Amniotic epithelial cell (primary cell): Measurements from ENCODE around the gene LTO1.
"Not testable (repeated sequence)": the region's sequence is repeated elsewhere in the genome, so short reads cannot be mapped to it uniquely, and the experiment has no call there.

Source experiments
- DNase-seq: peaks from one replicate; pipeline ENCODE4 v3.0.0-alpha.2; 2010; ENCODE audit warnings: low read depth

Gene LTO1

GRCh38 chr11:69634590-69634989 lies 40.6 kb downstream of the LTO1 start:
- DNase-seq, result no peak

- no peak for DNase-seq
These were observed 41.1 kb downstream of the LTO1 start for GRCh38 chr11:69634069-69634468.

GRCh38 chr11:69632900-69633299 lies 42.3 kb downstream of the LTO1 start:
- no peak for DNase-seq

GRCh38 chr11:69630424-69630823 lies 44.7 kb downstream of the LTO1 start:
- DNase-seq, result no peak

GRCh38 chr11:69630017-69630416 lies 45.1 kb downstream of the LTO1 start:
- DNase-seq, result no peak

- no peak for DNase-seq
These were observed 47.6 kb downstream of the LTO1 start for GRCh38 chr11:69627551-69627950.

- no peak for DNase-seq
These were observed 49.7 kb downstream of the LTO1 start for GRCh38 chr11:69625476-69625875.

- DNase-seq, result no peak
These were observed 50.9 kb downstream of the LTO1 start for GRCh38 chr11:69624293-69624692.

GRCh38 chr11:69622097-69622681 lies 53.0 kb downstream of the LTO1 start:
- not testable (repeated sequence) for DNase-seq

- no peak for DNase-seq
These were observed 54.4 kb downstream of the LTO1 start for GRCh38 chr11:69620683-69621290.

GRCh38 chr11:69618237-69618636 lies 56.9 kb downstream of the LTO1 start:
- no peak for DNase-seq

GRCh38 chr11:69617682-69618081 lies 57.5 kb downstream of the LTO1 start:
- no peak for DNase-seq

GRCh38 chr11:69617220-69617619 lies 57.9 kb downstream of the LTO1 start:
- no peak for DNase-seq
